ENCODE results near the gene GDF2.

GDF2 gene

DNA sequence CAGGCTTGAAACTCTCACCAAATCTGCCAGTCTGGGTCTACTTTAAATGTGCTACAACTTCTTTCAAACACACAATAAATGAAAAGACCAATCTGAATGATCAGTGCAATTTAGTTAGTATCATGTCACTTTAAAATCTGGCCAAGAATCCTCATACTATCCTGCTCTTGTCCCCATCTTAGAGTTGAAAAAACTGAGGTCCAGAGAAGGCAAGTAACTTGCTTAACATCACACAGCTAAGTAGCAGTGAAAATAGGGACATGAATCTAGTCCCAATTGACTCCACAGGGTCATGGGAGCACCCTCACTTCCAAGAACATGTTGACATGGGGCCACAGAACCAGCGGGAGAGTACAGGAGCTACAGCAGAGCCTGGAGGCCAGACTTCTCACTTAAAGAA lies 25.3 kb upstream of the GDF2 start:
- DNase-seq (ENCODE audit: extremely low read depth, low read depth), result no peak
- TF ChIP-seq, protein P1, sequence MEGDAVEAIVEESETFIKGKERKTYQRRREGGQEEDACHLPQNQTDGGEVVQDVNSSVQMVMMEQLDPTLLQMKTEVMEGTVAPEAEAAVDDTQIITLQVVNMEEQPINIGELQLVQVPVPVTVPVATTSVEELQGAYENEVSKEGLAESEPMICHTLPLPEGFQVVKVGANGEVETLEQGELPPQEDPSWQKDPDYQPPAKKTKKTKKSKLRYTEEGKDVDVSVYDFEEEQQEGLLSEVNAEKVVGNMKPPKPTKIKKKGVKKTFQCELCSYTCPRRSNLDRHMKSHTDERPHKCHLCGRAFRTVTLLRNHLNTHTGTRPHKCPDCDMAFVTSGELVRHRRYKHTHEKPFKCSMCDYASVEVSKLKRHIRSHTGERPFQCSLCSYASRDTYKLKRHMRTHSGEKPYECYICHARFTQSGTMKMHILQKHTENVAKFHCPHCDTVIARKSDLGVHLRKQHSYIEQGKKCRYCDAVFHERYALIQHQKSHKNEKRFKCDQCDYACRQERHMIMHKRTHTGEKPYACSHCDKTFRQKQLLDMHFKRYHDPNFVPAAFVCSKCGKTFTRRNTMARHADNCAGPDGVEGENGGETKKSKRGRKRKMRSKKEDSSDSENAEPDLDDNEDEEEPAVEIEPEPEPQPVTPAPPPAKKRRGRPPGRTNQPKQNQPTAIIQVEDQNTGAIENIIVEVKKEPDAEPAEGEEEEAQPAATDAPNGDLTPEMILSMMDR (IDR thresholded peaks at IDR 0.05; ENCODE audit: low read depth, low read length, missing control alignments), result no peak

DNA sequence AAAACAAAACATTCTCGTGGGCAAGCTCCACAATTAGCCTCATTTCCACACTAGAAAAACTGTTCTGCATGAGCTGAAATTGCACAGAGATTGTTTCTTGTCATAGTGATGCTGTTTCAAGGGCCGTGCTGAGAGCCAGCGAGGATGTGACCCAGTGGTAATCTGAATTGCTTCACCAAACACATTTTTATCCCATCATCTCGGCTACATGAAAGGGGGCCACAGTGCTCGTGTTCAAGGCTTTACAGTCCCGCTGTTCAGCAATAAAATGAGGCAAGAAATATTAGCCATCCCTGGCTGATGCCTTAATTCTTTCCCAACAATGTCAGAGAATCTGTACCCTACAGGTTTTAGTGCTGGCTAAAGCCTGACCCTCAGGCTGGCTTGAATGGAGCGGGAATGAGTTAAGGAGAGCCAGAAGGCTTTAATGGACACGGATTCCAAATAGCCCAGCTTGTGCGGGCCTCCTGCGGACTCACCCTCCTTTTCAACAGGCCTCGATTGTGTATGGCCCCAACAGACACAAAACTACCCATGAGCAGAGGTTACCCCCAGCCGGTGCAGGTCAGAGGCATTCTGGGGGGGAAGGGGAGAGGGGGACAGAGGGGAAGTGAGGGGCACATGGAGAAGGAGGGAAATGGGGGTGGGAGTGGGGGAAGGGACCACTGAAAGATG lies 24.3 kb upstream of the GDF2 start:
- H3K4me3 ChIP-seq (replicated peaks; ENCODE audit: low read depth, low read length), result no peak overlapping the region
- TF ChIP-seq, protein P1 (IDR thresholded peaks at IDR 0.05; ENCODE audit: low read depth, low read length, missing control alignments), result no peak
- DNase-seq (ENCODE audit: extremely low read depth, low read depth), result no peak

More for the DNA sequence above, 25.3 kb upstream of the GDF2 start:
- H3K4me3 ChIP-seq (replicated peaks; ENCODE audit: low read depth, low read length), result no peak overlapping the region

DNA sequence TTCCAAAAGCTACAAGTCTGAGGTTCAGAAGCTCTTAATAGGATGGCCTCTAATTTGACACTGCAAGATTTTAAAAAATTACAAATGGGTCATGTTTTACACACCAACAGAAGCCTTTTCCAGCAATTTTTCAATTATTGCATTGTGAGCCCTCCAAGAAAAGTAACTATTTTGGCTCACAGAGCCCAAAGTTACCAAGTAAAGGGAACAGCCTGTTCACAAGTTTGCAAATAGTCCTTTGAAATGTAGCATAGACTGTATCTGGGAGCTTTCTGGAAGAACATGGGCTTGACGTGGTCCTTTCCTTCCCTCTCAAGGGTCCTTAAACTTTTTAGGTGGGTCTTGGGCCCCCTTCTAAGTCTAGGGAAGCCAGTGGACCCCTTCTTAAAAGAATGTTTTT lies 23.5 kb upstream of the GDF2 start:
- DNase-seq (ENCODE audit: extremely low read depth, low read depth), result no peak
- no peak overlapping the region for H3K4me3 ChIP-seq (replicated peaks; ENCODE audit: low read depth, low read length)
- TF ChIP-seq, protein P1 (IDR thresholded peaks at IDR 0.05; ENCODE audit: low read depth, low read length, missing control alignments), result no peak

DNA sequence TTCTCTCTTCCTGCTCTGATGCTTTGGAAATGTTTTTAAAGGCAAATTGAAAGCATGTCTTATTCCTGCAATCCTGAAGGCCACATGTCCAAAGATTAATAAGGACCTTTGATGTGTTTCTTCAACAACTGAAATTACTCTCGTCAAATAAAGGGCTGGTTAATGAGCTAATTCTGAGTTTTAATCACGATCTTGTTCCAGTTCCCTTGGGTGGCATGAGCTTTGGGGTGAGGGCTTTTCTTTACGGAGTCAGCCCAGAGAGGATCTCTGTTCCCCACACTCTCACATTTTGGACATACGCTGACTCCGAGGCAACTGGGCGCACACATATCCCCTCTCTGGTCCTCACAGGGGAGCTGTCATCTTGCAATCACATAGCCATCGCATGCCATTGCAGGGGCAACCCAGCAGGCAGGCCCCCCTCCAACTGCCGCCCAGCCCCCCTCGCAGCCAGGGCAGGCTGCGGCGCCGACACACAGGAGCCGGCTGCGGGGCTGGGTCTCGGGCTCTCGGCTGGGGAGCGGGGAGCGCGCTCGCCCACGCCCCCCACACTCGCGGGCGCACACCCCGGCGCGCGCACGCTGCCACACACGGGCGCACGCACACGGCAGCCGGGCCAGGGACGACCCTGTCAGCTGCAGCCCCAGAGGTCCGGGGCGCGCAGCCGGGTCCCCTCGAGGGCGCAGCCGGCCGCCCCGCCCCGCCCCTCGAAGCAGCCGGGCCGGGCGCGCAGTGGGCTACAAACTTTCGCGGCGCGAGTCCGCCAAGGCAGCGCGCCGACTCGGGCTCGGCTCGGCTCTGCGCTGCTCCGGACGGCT lies 22.4 kb upstream of the GDF2 start, which contains the start of gene GDF10:
Gene GDF10, plus strand, starts transcription at position 587 of the 818 bp plus-strand sequence. CDS start 455 bp downstream, outside the sequence.
- TF ChIP-seq, protein P1 (IDR thresholded peaks at IDR 0.05; ENCODE audit: low read depth, low read length, missing control alignments), result no peak
- no peak within 1 kb of the TSS for H3K4me3 ChIP-seq (replicated peaks; ENCODE audit: low read depth, low read length)
- DNase-seq (ENCODE audit: extremely low read depth, low read depth), result no peak

DNA sequence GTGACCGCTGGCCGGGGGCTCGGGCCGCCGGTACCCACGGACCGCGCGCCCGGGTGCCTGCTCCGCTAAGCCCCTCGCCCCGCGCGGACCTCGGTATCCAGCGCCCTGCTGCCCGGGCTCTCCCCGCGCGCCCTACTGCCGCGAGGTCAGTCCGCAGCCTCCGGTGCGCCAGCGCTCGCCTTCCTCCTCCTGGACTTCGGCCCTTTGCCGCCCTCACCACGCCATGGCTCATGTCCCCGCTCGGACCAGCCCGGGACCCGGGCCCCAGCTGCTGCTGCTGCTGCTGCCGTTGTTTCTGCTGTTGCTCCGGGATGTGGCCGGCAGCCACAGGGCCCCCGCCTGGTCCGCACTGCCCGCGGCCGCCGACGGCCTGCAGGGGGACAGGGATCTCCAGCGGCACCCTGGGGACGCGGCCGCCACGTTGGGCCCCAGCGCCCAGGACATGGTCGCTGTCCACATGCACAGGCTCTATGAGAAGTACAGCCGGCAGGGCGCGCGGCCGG lies 21.8 kb upstream of the GDF2 start:
- TF ChIP-seq, protein P1 (IDR thresholded peaks at IDR 0.05; ENCODE audit: low read depth, low read length, missing control alignments), result no peak
- DNase-seq (ENCODE audit: extremely low read depth, low read depth), result no peak
- H3K4me3 ChIP-seq (replicated peaks; ENCODE audit: low read depth, low read length), result no peak overlapping the region

DNA sequence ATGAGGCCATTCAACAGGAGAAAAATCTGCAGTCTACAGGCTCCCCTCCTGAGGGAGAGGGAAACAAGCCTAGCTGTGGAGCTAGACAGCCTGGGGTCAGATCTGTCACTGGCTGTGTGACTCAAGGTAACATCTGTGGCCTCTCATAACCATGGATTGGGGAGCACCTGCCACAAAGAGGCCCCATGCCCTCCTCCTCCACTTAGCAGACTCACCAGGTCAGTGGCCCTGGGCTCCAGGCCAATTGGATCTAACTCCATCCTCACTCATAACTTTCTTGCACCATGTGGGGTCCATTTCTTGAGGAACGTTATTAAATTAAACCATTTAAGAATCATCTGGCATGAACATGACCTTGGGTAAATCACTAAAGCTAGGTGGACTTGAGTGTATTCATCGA lies 20.4 kb upstream of the GDF2 start:
- TF ChIP-seq, protein P1 (IDR thresholded peaks at IDR 0.05; ENCODE audit: low read depth, low read length, missing control alignments), result no peak

More for the DNA sequence above, 20.4 kb upstream of the GDF2 start:
- no peak overlapping the region for H3K4me3 ChIP-seq (replicated peaks; ENCODE audit: low read depth, low read length)
- no peak for DNase-seq (ENCODE audit: extremely low read depth, low read depth)

Data from HFF-Myc (cell line).